ENCODE data around the gene TNS3. TPM values are rescaled to one million over a fixed set of nuclear protein-coding genes. Genes with fewer than 3 reads are reported as not detected.

TNS3 gene
- total RNA-seq, 1 donor from 2014 or later: 41.2 TPM

- TF ChIP-seq CTCF (IDR thresholded peaks at IDR 0.05; ENCODE audit: insufficient read depth, low read length, poor library complexity, severe bottlenecking): no peak
- Histone ChIP-seq H3K27me3 (ENCODE audit: control insufficient read depth, insufficient read depth, low read length) (no peaks in the 10 kb centered on the region), H3K36me3 (ENCODE audit: control insufficient read depth, insufficient read depth, low read length) (no peaks in the 10 kb centered on the region), H3K4me3 (ENCODE audit: low read depth, low read length) (no peak overlapping the region)
- DNase-seq (ENCODE audit: low read depth): no peak
Measured at GRCh38 chr7:47576031-47576865, 5.7 kb downstream of the TNS3 start.

DNA sequence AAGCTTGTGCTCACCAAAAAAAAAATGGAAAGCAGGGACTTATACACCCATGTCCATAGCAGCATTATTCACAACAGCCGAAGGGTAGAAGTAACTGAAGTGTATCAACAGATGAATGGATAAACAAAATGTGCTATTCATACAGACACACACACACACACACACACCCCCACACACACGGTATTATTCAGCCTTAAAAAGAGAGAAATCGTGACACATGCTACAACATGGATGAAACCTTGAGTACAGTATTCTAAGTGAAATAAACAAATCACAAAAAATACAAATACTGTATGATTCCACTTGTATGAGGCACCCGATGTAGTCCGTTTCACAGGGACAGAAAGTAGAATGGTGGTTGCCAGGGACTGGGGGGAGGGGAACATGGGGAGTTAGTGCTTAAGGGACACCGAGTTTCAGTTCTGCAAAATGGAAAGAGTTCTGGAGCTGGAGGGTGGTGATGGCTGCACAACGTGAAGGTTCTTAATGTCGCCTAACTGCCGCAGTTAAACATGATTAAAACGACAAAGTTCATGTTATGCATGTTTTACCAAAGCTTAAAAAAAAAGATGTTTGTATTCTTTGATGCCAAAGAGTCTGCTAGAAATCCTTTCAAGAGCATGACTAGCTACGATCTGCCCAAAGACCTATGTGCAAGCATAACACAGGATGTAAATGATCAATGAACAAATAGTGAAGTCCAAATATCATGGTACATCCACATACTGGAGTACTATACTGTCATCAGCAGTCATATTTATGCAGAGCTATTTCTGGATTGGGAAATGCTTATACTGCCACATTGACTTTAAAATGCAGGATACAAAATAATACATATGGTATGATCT is 7.2 kb downstream of the TNS3 start:
- no peak for TF ChIP-seq CTCF (IDR thresholded peaks at IDR 0.05; ENCODE audit: insufficient read depth, low read length, poor library complexity, severe bottlenecking)
- Histone ChIP-seq H3K36me3 (ENCODE audit: control insufficient read depth, insufficient read depth, low read length) (no peaks in the 10 kb centered on the region), H3K27me3 (ENCODE audit: control insufficient read depth, insufficient read depth, low read length) (no peaks in the 10 kb centered on the region), H3K4me3 (ENCODE audit: low read depth, low read length) (no peak overlapping the region)
- no peak for DNase-seq (ENCODE audit: low read depth)

DNA sequence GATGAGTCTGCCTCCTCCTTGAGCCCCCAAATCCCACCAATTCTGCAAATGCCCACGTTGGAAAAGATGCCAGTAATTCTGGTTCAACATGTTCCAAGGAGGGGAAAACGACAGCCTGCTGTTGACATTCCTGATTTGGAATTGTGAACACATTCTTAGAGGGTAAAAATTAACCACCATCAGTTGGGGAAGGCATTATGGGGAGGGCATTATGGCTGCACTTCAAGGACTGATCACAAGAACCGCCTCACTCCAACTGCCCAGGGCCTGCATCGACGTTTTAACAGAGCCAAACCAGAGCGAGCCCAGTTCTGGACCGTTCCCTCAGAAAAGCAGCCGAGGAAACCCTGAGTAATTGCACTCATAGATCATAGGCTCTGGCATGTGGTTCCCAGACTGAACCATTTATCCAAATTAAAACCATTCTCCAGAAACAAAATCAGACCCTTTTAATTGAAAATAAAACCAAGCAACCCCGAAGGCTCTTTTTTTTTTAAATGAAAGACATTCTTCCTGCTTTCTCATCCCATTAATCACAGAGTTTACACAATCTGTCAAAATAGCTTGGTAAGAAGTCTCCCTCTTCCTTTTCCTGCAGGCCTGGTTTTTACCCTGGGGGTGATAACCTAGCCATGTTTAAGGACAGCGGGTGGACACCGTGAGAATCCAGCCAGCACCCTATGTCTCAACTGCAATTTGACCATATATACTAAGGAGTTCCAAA is 8.0 kb downstream of the TNS3 start:
- no peaks in the 10 kb centered on the region for H3K27me3 ChIP-seq (ENCODE audit: control insufficient read depth, insufficient read depth, low read length)
- no peak for TF ChIP-seq CTCF (IDR thresholded peaks at IDR 0.05; ENCODE audit: insufficient read depth, low read length, poor library complexity, severe bottlenecking)
- peak; percentile 48 for DNase-seq (ENCODE audit: low read depth)
- no peak overlapping the region for H3K4me3 ChIP-seq (ENCODE audit: low read depth, low read length)
- H3K36me3 ChIP-seq (ENCODE audit: control insufficient read depth, insufficient read depth, low read length): no peaks in the 10 kb centered on the region

DNA sequence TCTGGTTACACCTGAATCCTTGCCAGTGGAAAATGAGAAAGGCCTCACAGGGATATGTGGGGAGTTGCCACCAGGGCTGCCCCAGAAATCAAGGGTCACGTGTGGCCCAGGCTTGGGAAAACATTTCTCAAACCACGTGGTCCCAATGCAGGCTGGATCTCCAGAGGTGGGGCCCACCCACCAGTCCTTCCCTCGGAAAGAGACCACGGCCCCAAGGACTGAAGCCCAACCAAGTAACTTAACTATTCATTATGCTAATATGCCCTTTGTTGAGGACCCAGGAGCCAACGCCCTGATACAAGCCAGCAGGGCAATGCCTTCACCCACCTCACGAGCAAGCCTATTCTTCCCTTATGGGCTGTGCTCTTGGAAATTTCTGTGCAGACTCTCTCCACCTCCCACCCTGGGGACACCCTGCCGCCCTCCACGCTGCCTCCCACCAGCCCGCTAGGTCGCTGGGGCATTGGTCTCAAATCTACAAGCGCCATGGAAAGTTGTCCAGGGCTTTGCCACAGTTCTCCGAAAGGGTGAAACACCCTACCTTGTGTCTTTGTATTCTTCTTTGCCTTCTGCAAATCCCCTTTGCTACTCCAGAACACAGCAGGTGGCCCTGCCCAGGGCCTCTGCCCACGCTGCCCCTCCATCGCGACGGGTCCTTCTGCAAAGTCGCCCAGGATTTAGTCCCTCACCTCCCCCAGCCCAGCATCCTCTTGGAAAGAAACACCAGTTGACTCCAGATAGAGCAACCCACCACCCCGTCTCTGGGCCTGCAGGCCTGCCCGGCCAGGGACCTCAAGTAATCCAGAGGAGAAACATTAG is 8.8 kb downstream of the TNS3 start:
- H3K36me3 ChIP-seq (ENCODE audit: control insufficient read depth, insufficient read depth, low read length): peaks cover under 1% of the 10 kb centered on the region

More for the DNA sequence above, 8.8 kb downstream of the TNS3 start:
- no peak for DNase-seq (ENCODE audit: low read depth)
- Histone ChIP-seq H3K27me3 (ENCODE audit: control insufficient read depth, insufficient read depth, low read length) (no peaks in the 10 kb centered on the region), H3K4me3 (ENCODE audit: low read depth, low read length) (no peak overlapping the region)
- no peak for TF ChIP-seq CTCF (IDR thresholded peaks at IDR 0.05; ENCODE audit: insufficient read depth, low read length, poor library complexity, severe bottlenecking)
